IMR-90 (cell line): Measurements from ENCODE around the gene RP2. TPM values are rescaled to one million over a fixed set of nuclear protein-coding genes. Genes with fewer than 3 reads are reported as not detected.

Experiments used
- ATAC-seq: fragments of 200-7000 bp; cut with Tn5 transposase; 2 replicates; pipeline ENCODE4 v1.9.1; 2020; ENCODE audit warnings: low read depth, mild to moderate bottlenecking, moderate library complexity
- BruUV-seq: library from RNA; stranded (reverse); fragments of 400-500 nt; replicated peaks from 2 replicates; lab custom pipeline; 2021; lab: Mats Ljungman, UMichigan
- CTCF ChIA-PET: fragments of 300-600 bp; formaldehyde crosslinking; extraction: SDS; loops from one replicate; lab custom pipeline; 2021; ENCODE audit warnings: antibody characterized with exemption; lab: Yijun Ruan, JAX
- POLR2A ChIA-PET: fragments of 300-600 bp; sonication (Branson Sonifier 250); formaldehyde crosslinking; loops from one replicate; lab custom pipeline; 2022; ENCODE audit warnings: antibody characterized with exemption; ENCODE audit not compliant: unreplicated experiment; lab: Charles Lee
- DNase-seq: peaks from one replicate; pipeline ENCODE4 v3.0.0; 2013
- H2AFZ ChIP-seq: replicated peaks from 2 replicates; pipeline ENCODE3; 2013; ENCODE audit warnings: low read length, mild to moderate bottlenecking; ENCODE audit not compliant: poor library complexity
- H2AK5ac ChIP-seq: 2 replicates; pipeline ENCODE4 v1.6.1; 2013; ENCODE audit warnings: low read depth, low read length, inconsistent platforms
- H2AK9ac ChIP-seq: replicated peaks from 2 replicates; pipeline ENCODE3; 2013; ENCODE audit warnings: mild to moderate bottlenecking, low read depth, low read length, moderate library complexity; ENCODE audit not compliant: poor library complexity
- H2BK120ac ChIP-seq: 2 replicates; pipeline ENCODE4 v1.6.1; 2013; ENCODE audit warnings: low read depth, low read length, inconsistent platforms
- H2BK15ac ChIP-seq: 3 replicates; pipeline ENCODE4 v1.6.1; 2013; ENCODE audit warnings: low read depth, low read length, inconsistent platforms
- H2BK20ac ChIP-seq: 2 replicates; pipeline ENCODE4 v1.6.1; 2013; ENCODE audit warnings: low read depth, mild to moderate bottlenecking, inconsistent platforms, low read length, moderate library complexity
- H2BK5ac ChIP-seq: 2 replicates; pipeline ENCODE4 v1.6.1; 2013; ENCODE audit warnings: mild to moderate bottlenecking, low read depth, low read length, inconsistent platforms; ENCODE audit not compliant: poor library complexity, severe bottlenecking
- H3K14ac ChIP-seq: replicated peaks from 2 replicates; pipeline ENCODE4 v1.6.1; 2013; ENCODE audit warnings: low read depth, low read length, inconsistent platforms
- H3K18ac ChIP-seq: 2 replicates; pipeline ENCODE4 v1.6.1; 2013; ENCODE audit warnings: low read depth, low read length, control low read depth
- H3K23ac ChIP-seq: 2 replicates; pipeline ENCODE4 v1.6.1; 2013; ENCODE audit warnings: low read depth, low read length, inconsistent platforms
- H3K27ac ChIP-seq: 2 replicates; pipeline ENCODE4 v1.5.1; 2013; ENCODE audit warnings: mild to moderate bottlenecking, control low read depth, low read length; ENCODE audit not compliant: insufficient read depth
- H3K27me3 ChIP-seq: 2 replicates; pipeline ENCODE4 v1.6.1; 2013; ENCODE audit warnings: low read length; ENCODE audit not compliant: control insufficient read depth, insufficient read depth
- H3K36me3 ChIP-seq: 2 replicates; pipeline ENCODE4 v1.6.1; 2013; ENCODE audit warnings: low read length, mixed read lengths; ENCODE audit not compliant: control insufficient read depth, insufficient read depth
- H3K4ac ChIP-seq: 2 replicates; pipeline ENCODE4 v1.6.1; 2013; ENCODE audit warnings: low read depth, low read length, inconsistent platforms
- H3K4me1 ChIP-seq: 2 replicates; pipeline ENCODE4 v1.6.1; 2013; ENCODE audit warnings: low read length, mixed read lengths; ENCODE audit not compliant: control insufficient read depth, insufficient read depth
- H3K4me2 ChIP-seq: 2 replicates; pipeline ENCODE4 v1.6.1; 2013; ENCODE audit warnings: low read depth, mild to moderate bottlenecking, control low read depth, low read length, moderate library complexity
- H3K4me3 ChIP-seq: 2 replicates; pipeline ENCODE4 v1.5.1; 2013; ENCODE audit warnings: low read depth, mild to moderate bottlenecking, control low read depth, low read length, moderate library complexity; ENCODE audit not compliant: insufficient read depth
- H3K56ac ChIP-seq: 2 replicates; pipeline ENCODE4 v1.6.1; 2013; ENCODE audit warnings: low read length, inconsistent platforms; ENCODE audit not compliant: insufficient read depth; ENCODE audit errors: extremely low read depth
- H3K79me1 ChIP-seq, 2 experiments: 2 replicates each; pipeline ENCODE4 v1.6.1; 2013; ENCODE audit warnings: low read length in 2 of 2, inconsistent platforms in 1 of 2, low read depth in 1 of 2
- H3K9ac ChIP-seq: 2 replicates; pipeline ENCODE4 v1.6.1; 2013; ENCODE audit warnings: low read depth, low read length, control low read depth
- H3K9me1 ChIP-seq: 2 replicates; pipeline ENCODE4 v1.6.1; 2013; ENCODE audit warnings: low read length, inconsistent platforms; ENCODE audit not compliant: insufficient read depth
- H3K9me3 ChIP-seq: 2 replicates; pipeline ENCODE4 v1.6.1; 2013; ENCODE audit warnings: low read length; ENCODE audit not compliant: control insufficient read depth, insufficient read depth
- H4K20me1 ChIP-seq: 2 replicates; pipeline ENCODE4 v1.6.1; 2013; ENCODE audit warnings: low read length, inconsistent platforms; ENCODE audit not compliant: insufficient read depth
- H4K5ac ChIP-seq: 2 replicates; pipeline ENCODE4 v1.6.1; 2013; ENCODE audit warnings: mild to moderate bottlenecking, low read depth, low read length, control low read depth
- H4K8ac ChIP-seq, 2 experiments: 2 replicates each; pipeline ENCODE4 v1.6.1; 2013; ENCODE audit warnings: low read depth in 2 of 2, low read length in 2 of 2, control low read depth in 1 of 2, inconsistent platforms in 1 of 2
- H4K91ac ChIP-seq: 2 replicates; pipeline ENCODE4 v1.6.1; 2013; ENCODE audit warnings: low read depth, low read length, inconsistent platforms; ENCODE audit not compliant: insufficient read depth
- CTCF ChIP-seq: conservative IDR thresholded peaks from 2 replicates; pipeline ENCODE4 v1.5.1; 2012; ENCODE audit warnings: mild to moderate bottlenecking, low read depth, low read length, improper control_type of control experiment
- MAFK ChIP-seq: IDR thresholded peaks from 2 replicates; pipeline ENCODE4 v1.6.1; 2012; ENCODE audit warnings: low read depth, low read length, improper control_type of control experiment
- RAD21 ChIP-seq: IDR thresholded peaks from 2 replicates; pipeline ENCODE4 v1.6.1; 2012; ENCODE audit warnings: low read length, improper control_type of control experiment
- SMC3 ChIP-seq: fragments of 150-350 bp; IDR thresholded peaks from 2 replicates; pipeline ENCODE4 v1.6.1; 2016; ENCODE audit warnings: low read depth, mild to moderate bottlenecking, antibody characterized with exemption, low read length, moderate library complexity
- WGBS, 2 experiments: methylation state at CpG; one replicate each; pipeline versions ENCODE4 v1.1.5 to v1.1.7; 2013; ENCODE audit warnings: missing lambda C conversion rate in 2 of 2; ENCODE audit not compliant: insufficient read length in 1 of 2; ENCODE audit errors: extremely low coverage in 2 of 2; 5-methylcytosine and 5-hydroxymethylcytosine counted together
- dilution Hi-C: fragments of 300-500 bp; cut with HindIII; formaldehyde crosslinking; loops from one replicate; pipeline ENCODE4 v1.14.3; 2018; ENCODE audit warnings: low sequenced_read_pairs; ENCODE audit not compliant: unreplicated experiment
- in situ Hi-C: fragments of 300-500 bp; cut with MboI; formaldehyde crosslinking; loops from 3 replicates; pipeline ENCODE4 v1.14.3; 2019; ENCODE audit warnings: low sequenced_read_pairs, inconsistent platforms, mixed read lengths
- intact Hi-C: fragments of 100-400 bp; cut with micrococcal nuclease; formaldehyde crosslinking; loops from 2 replicates; pipeline ENCODE4 v1.10.0; 2022
- polyA plus RNA-seq, 3 experiments: library from polyadenylated mRNA; depleted of rRNA; stranded (reverse); fragments of >200 nt; gene quantifications; 2 replicates each; pipeline ENCODE4 v1.2.3, GENCODE V29; 2012; ENCODE audit warnings: low replicate concordance in 1 of 3
- total RNA-seq: library from RNA; depleted of rRNA; stranded (reverse); fragments of >200 nt; gene quantifications from 2 replicates; pipeline ENCODE4 v1.2.3, GENCODE V29; 2012

Gene RP2
- total and polyA plus RNA-seq, 2 of the 4 experiments (the other 2 are of a cell fraction) = 6.8 to 17.0 TPM

- Histone ChIP-seq H3K27me3 (no peaks in the 10 kb centered on the region), H2AFZ (no peak overlapping the region), H3K9me1 (peaks cover 2% of the 10 kb centered on the region; the same call in 1 of the 2 replicates), H2AK5ac (no peak overlapping the region), H3K4me2 (no peak overlapping the region), H3K14ac (no peak overlapping the region), H3K56ac (no peak overlapping the region), H2BK120ac (no peak overlapping the region), H3K4me1 (no peaks in the 10 kb centered on the region; the same call in 1 of the 2 replicates), H3K4me3 (no peak overlapping the region), H3K79me1 (peaks cover 0 to 9% of the 10 kb centered on the region in 2 experiments; a peak in 2 of 4 replicates), H3K18ac (no peak overlapping the region), H3K9ac (no peak overlapping the region), H3K27ac (no peak overlapping the region), H3K23ac (no peak overlapping the region), H3K36me3 (no peaks in the 10 kb centered on the region), H4K5ac (no peak overlapping the region), H2BK15ac (no peak overlapping the region), H2BK20ac (no peak overlapping the region), H4K20me1 (peaks cover 4% of the 10 kb centered on the region; the same call in 1 of the 2 replicates), H4K8ac (no peak overlapping the region), H2BK5ac (no peak overlapping the region), H3K4ac (no peak overlapping the region), H2AK9ac (no peak overlapping the region), H3K9me3 (no peaks in the 10 kb centered on the region), H4K91ac (no peak overlapping the region)
- no TSS peak for BruUV-seq
- intact Hi-C loops = no loop called here
- ChIA-PET POLR2A (no interaction called here), CTCF (no interaction called here)
- TF ChIP-seq SMC3 (no peak), MAFK (no peak), RAD21 (no peak), CTCF (no peak)
- no peak for ATAC-seq
- dilution Hi-C loops = no loop called here
- no CpG with 5 or more reads among the region's 1 CpG for WGBS, 2 experiments
- DNase-seq = no peak
- in situ Hi-C loops = no loop called here
Measured at GRCh38 chrX:46860557-46860956, 23.7 kb downstream of the RP2 start.
